Stimulated activated CD4-positive, alpha-beta T cell treated with anti-CD3 and anti-CD28 coated beads, Interleukin-15, amount 100 ng/mL, for 1 hour (primary cell): ENCODE measurements around the gene C1QL2.

Experiments
- DNase-seq, 2 donors: peaks; one replicate each; pipeline ENCODE4 v3.0.0-alpha.2; 2020; ENCODE audit warnings: low read depth in 1 of 2, low spot score in 1 of 2

The C1QL2 gene

GRCh38 chr2:119158563-119159347 lies at the start of gene C1QL2:
Gene C1QL2 (minus strand): TSS chr2:119158751. CDS start chr2:119158269, 482 bp downstream.
- no peak for DNase-seq

- DNase-seq: no peak
Measured at GRCh38 chr2:119207447-119207846, 48.9 kb upstream of the C1QL2 start.

- DNase-seq: no peak
Measured at GRCh38 chr2:119206201-119206600, 47.6 kb upstream of the C1QL2 start.

GRCh38 chr2:119205001-119205706 lies 46.6 kb upstream of the C1QL2 start:
- DNase-seq: no peak

GRCh38 chr2:119204525-119204924 lies 46.0 kb upstream of the C1QL2 start:
- DNase-seq: no peak

- DNase-seq: no peak
Measured at GRCh38 chr2:119202610-119203310, 44.2 kb upstream of the C1QL2 start.

GRCh38 chr2:119201815-119202214 lies 43.3 kb upstream of the C1QL2 start:
- no peak for DNase-seq

GRCh38 chr2:119198240-119198840 lies 39.8 kb upstream of the C1QL2 start:
- DNase-seq: no peak

GRCh38 chr2:119197529-119198239 lies 39.1 kb upstream of the C1QL2 start:
- no peak for DNase-seq

- DNase-seq: no peak
Measured at GRCh38 chr2:119197126-119197405, 38.5 kb upstream of the C1QL2 start.

GRCh38 chr2:119196301-119197125 lies 38.0 kb upstream of the C1QL2 start:
- no peak for DNase-seq

GRCh38 chr2:119195887-119196286 lies 37.3 kb upstream of the C1QL2 start:
- DNase-seq: no peak

GRCh38 chr2:119195001-119195400 lies 36.5 kb upstream of the C1QL2 start:
- DNase-seq: no peak

- DNase-seq: no peak
Measured at GRCh38 chr2:119192893-119193292, 34.3 kb upstream of the C1QL2 start.

GRCh38 chr2:119190321-119191111 lies 32.0 kb upstream of the C1QL2 start:
- DNase-seq: no peak

- DNase-seq: no peak
Measured at GRCh38 chr2:119184512-119184911, 26.0 kb upstream of the C1QL2 start.

GRCh38 chr2:119181791-119182445 lies 23.4 kb upstream of the C1QL2 start:
- no peak for DNase-seq

GRCh38 chr2:119181391-119181790 lies 22.8 kb upstream of the C1QL2 start:
- no peak for DNase-seq

GRCh38 chr2:119180892-119181291 lies 22.3 kb upstream of the C1QL2 start:
- DNase-seq: no peak
